ENCODE results near the gene ARRB2. TPM values are rescaled to one million over a fixed set of nuclear protein-coding genes. Genes with fewer than 3 reads are reported as not detected.

The ARRB2 gene
- total and polyA plus RNA-seq, 2 donors from 2014 or later = 32.8 to 63.1 TPM

GRCh38 chr17:4725646-4726310 is 15.3 kb downstream of the ARRB2 start:
- no peak for FAIRE-seq
- Histone ChIP-seq H3K36me3 (ENCODE audit: control insufficient read depth in 2 of 3, insufficient read depth in 3 of 3, low read length in 3 of 3) (no peaks in the 10 kb centered on the region), H3K9me3 (ENCODE audit: control insufficient read depth in 2 of 3, insufficient read depth in 1 of 3, low read length in 3 of 3) (no peaks in the 10 kb centered on the region), H3K4me3 (ENCODE audit: low read length in 3 of 3) (no peak overlapping the region), H3K27ac (ENCODE audit: low read depth in 2 of 2, low read length in 2 of 2) (no peak overlapping the region), H3K4me1 (ENCODE audit: control insufficient read depth in 2 of 3, insufficient read depth in 2 of 3, low read depth in 1 of 3, low read length in 3 of 3) (peaks cover 3 to 6% (median 4%) of the 10 kb centered on the region in 3 donors), H3K27me3 (ENCODE audit: control insufficient read depth, insufficient read depth, low read length) (no peaks in the 10 kb centered on the region), H3K9ac (ENCODE audit: low read length in 3 of 3) (no peak overlapping the region)
- TF ChIP-seq CTCF (IDR thresholded peaks at IDR 0.05; ENCODE audit: borderline replicate concordance, extremely low read depth, insufficient read depth) = no peak
- no peak for DNase-seq
- intact Hi-C loops (cut with DNase I) = no loop called here

- no peak overlapping the region for H3K27ac ChIP-seq (ENCODE audit: low read depth in 2 of 2, low read length in 2 of 2)
- intact Hi-C loops (cut with DNase I) = no loop called here
- H3K4me1 ChIP-seq (ENCODE audit: control insufficient read depth in 2 of 3, insufficient read depth in 2 of 3, low read depth in 1 of 3, low read length in 3 of 3) = peaks cover 3 to 4% (median 3%) of the 10 kb centered on the region in 3 donors
- H3K27me3 ChIP-seq (ENCODE audit: control insufficient read depth, insufficient read depth, low read length) = no peaks in the 10 kb centered on the region
- DNase-seq = no peak
- H3K9ac ChIP-seq (ENCODE audit: low read length in 3 of 3) = no peak overlapping the region
- peaks cover 0 to 4% (median 0%) of the 10 kb centered on the region in 3 donors for H3K36me3 ChIP-seq (ENCODE audit: control insufficient read depth in 2 of 3, insufficient read depth in 3 of 3, low read length in 3 of 3)
- no peaks in the 10 kb centered on the region for H3K9me3 ChIP-seq (ENCODE audit: control insufficient read depth in 2 of 3, insufficient read depth in 1 of 3, low read length in 3 of 3)
- FAIRE-seq = no peak
- no peak overlapping the region for H3K4me3 ChIP-seq (ENCODE audit: low read length in 3 of 3)
- no peak for TF ChIP-seq CTCF (IDR thresholded peaks at IDR 0.05; ENCODE audit: borderline replicate concordance, extremely low read depth, insufficient read depth)
These were observed 17.7 kb downstream of the ARRB2 start for GRCh38 chr17:4728124-4728523.

GRCh38 chr17:4733073-4733531 is 22.7 kb downstream of the ARRB2 start:
- Histone ChIP-seq H3K9me3 (ENCODE audit: control insufficient read depth in 2 of 3, insufficient read depth in 1 of 3, low read length in 3 of 3) (no peaks in the 10 kb centered on the region), H3K36me3 (ENCODE audit: control insufficient read depth in 2 of 3, insufficient read depth in 3 of 3, low read length in 3 of 3) (peaks cover 0 to 7% (median 3%) of the 10 kb centered on the region in 3 donors), H3K27ac (ENCODE audit: low read depth in 2 of 2, low read length in 2 of 2) (no peak overlapping the region), H3K4me3 (ENCODE audit: low read length in 3 of 3) (no peak overlapping the region), H3K9ac (ENCODE audit: low read length in 3 of 3) (no peak overlapping the region), H3K27me3 (ENCODE audit: control insufficient read depth, insufficient read depth, low read length) (peaks cover under 1% of the 10 kb centered on the region), H3K4me1 (ENCODE audit: control insufficient read depth in 2 of 3, insufficient read depth in 2 of 3, low read depth in 1 of 3, low read length in 3 of 3) (peaks cover 3 to 4% (median 3%) of the 10 kb centered on the region in 3 donors)
- no peak for TF ChIP-seq CTCF (IDR thresholded peaks at IDR 0.05; ENCODE audit: borderline replicate concordance, extremely low read depth, insufficient read depth)
- no peak for FAIRE-seq
- peak in 1 of 5 donors; percentile 53 for DNase-seq
- intact Hi-C loops (cut with DNase I) = no loop called here
